ENCODE measurements around the gene ADK. TPM values are rescaled to one million over a fixed set of nuclear protein-coding genes. Genes with fewer than 3 reads are reported as not detected.

Gene ADK
- total and polyA plus RNA-seq, 2 donors (not counting 3 experiments of a cell fraction or from before 2014, with no cell fraction given): 11.7 to 46.5 TPM

DNA sequence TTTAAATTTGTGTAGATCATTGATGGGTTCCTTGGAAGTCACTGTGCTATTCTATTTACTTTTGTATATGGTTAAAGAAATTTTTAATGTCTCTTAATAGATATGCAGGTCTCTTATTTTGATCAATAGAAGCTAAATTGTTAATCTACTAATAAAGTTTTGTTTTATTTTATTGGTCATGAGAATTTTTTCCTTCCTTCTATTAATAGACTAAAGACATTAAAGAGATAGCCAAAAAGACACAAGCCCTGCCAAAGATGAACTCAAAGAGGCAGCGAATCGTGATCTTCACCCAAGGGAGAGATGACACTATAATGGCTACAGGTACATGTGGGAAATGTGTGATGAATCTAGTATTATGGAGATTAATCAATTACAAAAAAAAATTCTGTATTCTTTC lies 449.1 kb downstream of the ADK start:
- H3K4me2 ChIP-seq (ENCODE audit: insufficient read depth, low read length): no peak overlapping the region
- no peaks in the 10 kb centered on the region for H3K36me3 ChIP-seq (ENCODE audit: control insufficient read depth in 2 of 2, extremely low read depth in 1 of 2, insufficient read depth in 2 of 2, low read length in 2 of 2)
- intact Hi-C loops (cut with micrococcal nuclease) (no loop called here), dilution Hi-C loops (cut with MboI; ENCODE audit: extremely low pct_ligation_motif_present, low sequenced_read_pairs) (no loop called here)
- no peaks in the 10 kb centered on the region for H4K20me1 ChIP-seq (replicated peaks; ENCODE audit: control insufficient read depth, extremely low read depth, insufficient read depth, low read length)
- TF ChIP-seq, protein P1, sequence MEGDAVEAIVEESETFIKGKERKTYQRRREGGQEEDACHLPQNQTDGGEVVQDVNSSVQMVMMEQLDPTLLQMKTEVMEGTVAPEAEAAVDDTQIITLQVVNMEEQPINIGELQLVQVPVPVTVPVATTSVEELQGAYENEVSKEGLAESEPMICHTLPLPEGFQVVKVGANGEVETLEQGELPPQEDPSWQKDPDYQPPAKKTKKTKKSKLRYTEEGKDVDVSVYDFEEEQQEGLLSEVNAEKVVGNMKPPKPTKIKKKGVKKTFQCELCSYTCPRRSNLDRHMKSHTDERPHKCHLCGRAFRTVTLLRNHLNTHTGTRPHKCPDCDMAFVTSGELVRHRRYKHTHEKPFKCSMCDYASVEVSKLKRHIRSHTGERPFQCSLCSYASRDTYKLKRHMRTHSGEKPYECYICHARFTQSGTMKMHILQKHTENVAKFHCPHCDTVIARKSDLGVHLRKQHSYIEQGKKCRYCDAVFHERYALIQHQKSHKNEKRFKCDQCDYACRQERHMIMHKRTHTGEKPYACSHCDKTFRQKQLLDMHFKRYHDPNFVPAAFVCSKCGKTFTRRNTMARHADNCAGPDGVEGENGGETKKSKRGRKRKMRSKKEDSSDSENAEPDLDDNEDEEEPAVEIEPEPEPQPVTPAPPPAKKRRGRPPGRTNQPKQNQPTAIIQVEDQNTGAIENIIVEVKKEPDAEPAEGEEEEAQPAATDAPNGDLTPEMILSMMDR (IDR thresholded peaks at IDR 0.05; ENCODE audit: extremely low read depth in 1 of 2, insufficient read depth in 1 of 2, low read depth in 1 of 2, low read length in 2 of 2): no peak
- no peak for TF ChIP-seq FOS (IDR thresholded peaks at IDR 0.05; ENCODE audit: borderline replicate concordance, insufficient read depth, low read length)
- H3K4me3 ChIP-seq (replicated peaks in 1 of 3; ENCODE audit: insufficient read depth in 1 of 3, low read depth in 1 of 3, low read length in 3 of 3): no peak overlapping the region
- H3K9me3 ChIP-seq (replicated peaks; ENCODE audit: control insufficient read depth, insufficient read depth, low read length): no peaks in the 10 kb centered on the region
- CTCF ChIA-PET: no interaction called here
- no peak overlapping the region for H3K27ac ChIP-seq (ENCODE audit: insufficient read depth, low read depth, low read length)
- POLR2A ChIA-PET: no interaction called here
- no peaks in the 10 kb centered on the region for H3K27me3 ChIP-seq (ENCODE audit: control insufficient read depth in 2 of 2, insufficient read depth in 2 of 2, low read length in 2 of 2)
- H3K79me2 ChIP-seq (ENCODE audit: control insufficient read depth, insufficient read depth, low read length): no peaks in the 10 kb centered on the region
- H2AFZ ChIP-seq (ENCODE audit: low read depth, low read length): no peak overlapping the region
- no peak for FAIRE-seq
- no peak overlapping the region for H3K9ac ChIP-seq (replicated peaks; ENCODE audit: extremely low read depth, insufficient read depth, low read length)
- no TSS peak for BruUV-seq (replicated peaks)
- no peak for DNase-seq (ENCODE audit: low read depth, low spot score)
- no peaks in the 10 kb centered on the region for H3K9me1 ChIP-seq (replicated peaks; ENCODE audit: control insufficient read depth, extremely low read depth, insufficient read depth, low read length)
- no peaks in the 10 kb centered on the region for H3K4me1 ChIP-seq (ENCODE audit: control insufficient read depth, extremely low read depth, insufficient read depth, low read length)

DNA sequence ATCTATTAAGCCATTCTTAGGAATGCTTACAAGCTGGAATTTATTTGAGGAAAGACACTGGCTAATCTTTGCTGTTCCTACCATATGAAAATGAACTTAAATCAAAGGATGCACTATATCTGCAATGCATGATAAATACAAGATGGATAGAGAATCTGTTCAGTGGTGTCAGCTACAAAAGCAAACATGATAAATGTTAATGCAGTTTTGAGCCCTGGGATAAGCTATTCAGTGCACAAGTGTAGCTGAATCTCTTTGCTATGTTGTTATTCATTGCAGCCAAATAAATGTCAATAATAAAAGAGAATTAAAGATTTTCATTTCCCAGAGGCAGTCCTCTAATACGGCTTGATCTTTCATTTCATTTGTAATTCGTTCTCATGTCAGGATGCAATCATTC lies 451.6 kb downstream of the ADK start:
- Histone ChIP-seq H3K4me1 (ENCODE audit: control insufficient read depth, extremely low read depth, insufficient read depth, low read length) (no peaks in the 10 kb centered on the region), H3K4me3 (replicated peaks in 1 of 3; ENCODE audit: insufficient read depth in 1 of 3, low read depth in 1 of 3, low read length in 3 of 3) (no peak overlapping the region), H4K20me1 (replicated peaks; ENCODE audit: control insufficient read depth, extremely low read depth, insufficient read depth, low read length) (no peaks in the 10 kb centered on the region), H3K79me2 (ENCODE audit: control insufficient read depth, insufficient read depth, low read length) (no peaks in the 10 kb centered on the region), H3K9me1 (replicated peaks; ENCODE audit: control insufficient read depth, extremely low read depth, insufficient read depth, low read length) (no peaks in the 10 kb centered on the region), H3K9me3 (replicated peaks; ENCODE audit: control insufficient read depth, insufficient read depth, low read length) (no peaks in the 10 kb centered on the region), H3K27ac (ENCODE audit: insufficient read depth, low read depth, low read length) (no peak overlapping the region), H3K9ac (replicated peaks; ENCODE audit: extremely low read depth, insufficient read depth, low read length) (no peak overlapping the region), H3K36me3 (ENCODE audit: control insufficient read depth in 2 of 2, extremely low read depth in 1 of 2, insufficient read depth in 2 of 2, low read length in 2 of 2) (no peaks in the 10 kb centered on the region), H3K4me2 (ENCODE audit: insufficient read depth, low read length) (no peak overlapping the region), H2AFZ (ENCODE audit: low read depth, low read length) (no peak overlapping the region), H3K27me3 (ENCODE audit: control insufficient read depth in 2 of 2, insufficient read depth in 2 of 2, low read length in 2 of 2) (no peaks in the 10 kb centered on the region)
- TF ChIP-seq EZH2 (IDR thresholded peaks at IDR 0.05; ENCODE audit: borderline replicate concordance, low read depth, low read length, severe bottlenecking) (no peak), GATA2 (IDR thresholded peaks at IDR 0.05; ENCODE audit: insufficient read depth, insufficient read length, low read depth, low read length) (no peak), JUN (IDR thresholded peaks at IDR 0.05; ENCODE audit: borderline replicate concordance, insufficient read depth, insufficient read length, low read depth) (no peak), POLR2AphosphoS5 (IDR thresholded peaks at IDR 0.05; ENCODE audit: insufficient read depth, low read depth, low read length) (no peak), POLR2A (IDR thresholded peaks at IDR 0.05; ENCODE audit: low read depth, low read length) (no peak), FOS (IDR thresholded peaks at IDR 0.05; ENCODE audit: borderline replicate concordance, insufficient read depth, low read length) (no peak), MYC (IDR thresholded peaks at IDR 0.05; ENCODE audit: low read depth, low read length) (no peak)
- TF ChIP-seq, protein P1 (IDR thresholded peaks at IDR 0.05; ENCODE audit: extremely low read depth in 1 of 2, insufficient read depth in 1 of 2, low read depth in 1 of 2, low read length in 2 of 2): no peak
- TF ChIP-seq, protein P2, sequence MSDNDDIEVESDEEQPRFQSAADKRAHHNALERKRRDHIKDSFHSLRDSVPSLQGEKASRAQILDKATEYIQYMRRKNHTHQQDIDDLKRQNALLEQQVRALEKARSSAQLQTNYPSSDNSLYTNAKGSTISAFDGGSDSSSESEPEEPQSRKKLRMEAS (IDR thresholded peaks at IDR 0.05; ENCODE audit: insufficient read depth, insufficient read length): no peak
- intact Hi-C loops (cut with micrococcal nuclease) (no loop called here), dilution Hi-C loops (cut with MboI; ENCODE audit: extremely low pct_ligation_motif_present, low sequenced_read_pairs) (no loop called here)
- BruUV-seq (replicated peaks): no TSS peak
- CTCF ChIA-PET: interaction anchor here (1.1 kb wide), 1 partner anchor 183 kb away, joined by 4 read pairs; no protein-coding TSS in a partner anchor
- POLR2A ChIA-PET: no interaction called here
- FAIRE-seq: no peak
- no peak for DNase-seq (ENCODE audit: low read depth, low spot score)

All from endothelial cell of umbilical vein (primary cell).